Left lung (tissue), 10 donors: ENCODE data around the gene TMEM184B. TPM values are rescaled to one million over a fixed set of nuclear protein-coding genes. Genes with fewer than 3 reads are reported as not detected.

Experiments
- ATAC-seq: fragments of 200-7000 bp; cut with Tn5 transposase; one replicate; pipeline ENCODE4 v1.9.1; 2020; ENCODE audit warnings: moderate library complexity
- DNase-seq, 4 donors: peaks; one replicate each; pipeline ENCODE4 v3.0.0-alpha.2; 2013 to 2020
- H3K27ac ChIP-seq, 2 donors: fragments of 200-600 bp; sonication (generic) in 1 of 2; one replicate each; pipeline versions ENCODE4 v1.5.0 to v1.8.0; 2020 to 2021
- H3K27me3 ChIP-seq, 2 donors: fragments of 200-600 bp; sonication (generic) in 1 of 2; one replicate each; pipeline versions ENCODE4 v1.5.0 to v1.8.0; 2020 to 2021
- H3K36me3 ChIP-seq, 2 donors: fragments of 200-600 bp; sonication (generic) in 1 of 2; one replicate each; pipeline versions ENCODE4 v1.5.0 to v1.8.0; 2020 to 2021
- H3K4me1 ChIP-seq, 2 donors: fragments of 200-600 bp; one replicate each; pipeline ENCODE4 v1.8.0; 2021
- H3K4me3 ChIP-seq, 2 donors: fragments of 200-600 bp; sonication (generic) in 1 of 2; one replicate each; pipeline versions ENCODE4 v1.5.0 to v1.8.0; 2020 to 2021; ENCODE audit warnings: mild to moderate bottlenecking in 1 of 2
- H3K9me3 ChIP-seq, 2 donors: fragments of 200-600 bp; sonication (generic) in 1 of 2; one replicate each; pipeline versions ENCODE4 v1.5.0 to v1.8.0; 2020 to 2021
- intact Hi-C, 2 donors: fragments of 100-400 bp; cut with DNase I; formaldehyde crosslinking; loops; one replicate each; pipeline versions ENCODE4 v1.11.2 to v1.14.2; 2022
- polyA plus RNA-seq, 6 donors: library from polyadenylated mRNA; unstranded; fragments of 120-200 nt; gene quantifications; one replicate each; pipeline ENCODE4 v1.2.1, GENCODE V29; 2013; ENCODE audit not compliant: insufficient read length in 6 of 6
- total RNA-seq, 2 donors: library from RNA; stranded (reverse); fragmentation: NEBNext Ultra II Directional; extraction: Animal tissue kit (Norgen Biotek cat#: 25700); gene quantifications; one replicate each; pipeline ENCODE4 v1.2.1, GENCODE V29; 2021
- TF ChIP-seq, protein P1 (sequence below), 2 donors: fragments of 200-600 bp; sonication (generic) in 1 of 2; IDR thresholded peaks; one replicate each; pipeline versions ENCODE4 v1.5.0 to v1.8.0; 2021; ENCODE audit warnings: antibody characterized with exemption in 2 of 2
- donor health status: DM: no; HTN: yes; CAD: no.
- donor health status: DM: no; HTN: no; CAD: no.

TMEM184B gene
- total and polyA plus RNA-seq, 8 donors, result 33.7 to 98.3 (median 39.8) TPM

DNA sequence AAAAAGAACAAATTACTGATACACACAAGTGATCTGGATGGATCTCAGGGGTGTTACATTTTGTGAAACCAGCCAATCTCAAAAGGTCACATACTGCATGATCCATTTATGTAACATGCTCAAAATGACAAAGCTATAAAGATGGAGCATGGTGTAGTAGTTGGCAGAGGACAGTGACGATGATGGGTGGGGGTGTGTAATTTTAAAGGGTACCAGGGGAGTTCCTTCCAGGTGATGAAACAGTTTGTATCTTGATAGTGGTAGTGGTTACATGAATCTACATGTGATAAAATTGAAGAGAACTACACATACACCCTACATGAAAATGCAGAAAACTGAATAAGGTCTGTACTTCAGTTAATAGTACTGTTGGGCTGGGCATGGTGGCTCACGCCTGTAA is 17.1 kb downstream of the TMEM184B start:
- H3K9me3 ChIP-seq, result no peaks in the 10 kb centered on the region
- H3K4me3 ChIP-seq, result no peak overlapping the region
- DNase-seq, result no peak
- H3K27me3 ChIP-seq, result no peaks in the 10 kb centered on the region
- TF ChIP-seq, protein P1, sequence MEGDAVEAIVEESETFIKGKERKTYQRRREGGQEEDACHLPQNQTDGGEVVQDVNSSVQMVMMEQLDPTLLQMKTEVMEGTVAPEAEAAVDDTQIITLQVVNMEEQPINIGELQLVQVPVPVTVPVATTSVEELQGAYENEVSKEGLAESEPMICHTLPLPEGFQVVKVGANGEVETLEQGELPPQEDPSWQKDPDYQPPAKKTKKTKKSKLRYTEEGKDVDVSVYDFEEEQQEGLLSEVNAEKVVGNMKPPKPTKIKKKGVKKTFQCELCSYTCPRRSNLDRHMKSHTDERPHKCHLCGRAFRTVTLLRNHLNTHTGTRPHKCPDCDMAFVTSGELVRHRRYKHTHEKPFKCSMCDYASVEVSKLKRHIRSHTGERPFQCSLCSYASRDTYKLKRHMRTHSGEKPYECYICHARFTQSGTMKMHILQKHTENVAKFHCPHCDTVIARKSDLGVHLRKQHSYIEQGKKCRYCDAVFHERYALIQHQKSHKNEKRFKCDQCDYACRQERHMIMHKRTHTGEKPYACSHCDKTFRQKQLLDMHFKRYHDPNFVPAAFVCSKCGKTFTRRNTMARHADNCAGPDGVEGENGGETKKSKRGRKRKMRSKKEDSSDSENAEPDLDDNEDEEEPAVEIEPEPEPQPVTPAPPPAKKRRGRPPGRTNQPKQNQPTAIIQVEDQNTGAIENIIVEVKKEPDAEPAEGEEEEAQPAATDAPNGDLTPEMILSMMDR (IDR thresholded peaks at IDR 0.05), result no peak
- no peak overlapping the region for H3K27ac ChIP-seq
- peaks cover 28 to 59% of the 10 kb centered on the region in 2 donors for H3K4me1 ChIP-seq
- no peaks in the 10 kb centered on the region for H3K36me3 ChIP-seq
- intact Hi-C loops, result no loop called here
- ATAC-seq, result no peak

DNA sequence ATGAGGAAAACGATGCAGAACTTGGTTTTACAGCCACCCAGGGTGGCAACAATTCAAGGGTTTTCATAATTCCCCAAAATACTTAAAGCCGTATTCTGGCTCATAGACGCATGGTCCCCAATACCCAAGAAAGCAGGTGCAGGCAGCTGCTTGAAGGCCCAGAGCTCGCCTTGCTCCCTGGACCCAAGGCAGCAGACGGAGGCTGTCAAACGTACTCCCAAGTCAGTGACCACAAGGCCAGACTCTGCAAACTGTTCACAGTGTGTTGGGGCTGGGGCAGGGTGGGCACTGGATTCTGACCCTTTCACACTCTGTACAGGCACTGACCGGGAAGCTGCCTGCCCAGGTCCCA is 21.5 kb downstream of the TMEM184B start:
- TF ChIP-seq, protein P1 (IDR thresholded peaks at IDR 0.05), result no peak
- Histone ChIP-seq H3K27ac (no peak overlapping the region), H3K4me1 (peaks cover 5 to 16% of the 10 kb centered on the region in 2 donors), H3K4me3 (no peak overlapping the region), H3K36me3 (peaks cover 0 to 23% of the 10 kb centered on the region in 2 donors), H3K9me3 (no peaks in the 10 kb centered on the region), H3K27me3 (no peaks in the 10 kb centered on the region)
- DNase-seq, result no peak
- intact Hi-C loops, result no loop called here
- ATAC-seq, result no peak

DNA sequence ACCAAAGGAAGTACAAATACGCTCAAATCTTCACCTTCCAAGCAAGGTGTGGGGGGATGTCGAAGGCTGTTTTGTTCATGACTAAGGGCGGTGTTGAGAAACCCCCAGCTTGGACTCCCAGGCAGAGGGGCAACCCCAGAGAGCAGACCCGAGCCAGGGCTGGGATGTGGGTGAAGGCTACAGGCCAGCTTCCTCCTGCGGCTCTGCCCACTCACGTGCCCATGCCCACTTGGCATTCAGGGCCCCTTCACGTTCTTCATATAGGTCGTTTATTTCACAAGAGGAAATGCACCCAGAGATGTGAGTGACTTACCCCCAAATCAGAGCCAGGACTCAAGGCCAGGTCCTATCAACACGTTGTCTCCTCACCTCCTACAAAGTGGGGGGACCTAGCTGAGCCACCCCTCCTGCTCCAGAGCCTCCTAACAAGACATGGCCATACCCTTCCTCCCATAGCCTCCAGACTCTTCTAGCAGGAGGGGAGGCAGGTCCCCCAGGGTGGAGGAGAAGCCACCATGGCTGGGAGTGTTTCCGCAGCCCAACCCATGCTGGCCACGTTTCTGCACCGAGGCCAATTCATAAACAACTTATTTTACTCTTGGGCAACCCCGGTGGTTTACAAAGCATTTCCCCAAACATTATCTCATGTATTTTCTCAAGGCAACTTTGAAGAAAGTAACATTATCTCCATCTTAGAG is 22.0 kb downstream of the TMEM184B start:
- intact Hi-C loops, result no loop called here
- H3K4me1 ChIP-seq, result peaks cover 5 to 10% of the 10 kb centered on the region in 2 donors
- no peaks in the 10 kb centered on the region for H3K9me3 ChIP-seq
- H3K36me3 ChIP-seq, result peaks cover 0 to 28% of the 10 kb centered on the region in 2 donors
- no peaks in the 10 kb centered on the region for H3K27me3 ChIP-seq
- no peak overlapping the region for H3K4me3 ChIP-seq
- no peak overlapping the region for H3K27ac ChIP-seq
- ATAC-seq (no peak), DNase-seq (no peak)
- TF ChIP-seq, protein P1 (IDR thresholded peaks at IDR 0.05), result no peak

DNA sequence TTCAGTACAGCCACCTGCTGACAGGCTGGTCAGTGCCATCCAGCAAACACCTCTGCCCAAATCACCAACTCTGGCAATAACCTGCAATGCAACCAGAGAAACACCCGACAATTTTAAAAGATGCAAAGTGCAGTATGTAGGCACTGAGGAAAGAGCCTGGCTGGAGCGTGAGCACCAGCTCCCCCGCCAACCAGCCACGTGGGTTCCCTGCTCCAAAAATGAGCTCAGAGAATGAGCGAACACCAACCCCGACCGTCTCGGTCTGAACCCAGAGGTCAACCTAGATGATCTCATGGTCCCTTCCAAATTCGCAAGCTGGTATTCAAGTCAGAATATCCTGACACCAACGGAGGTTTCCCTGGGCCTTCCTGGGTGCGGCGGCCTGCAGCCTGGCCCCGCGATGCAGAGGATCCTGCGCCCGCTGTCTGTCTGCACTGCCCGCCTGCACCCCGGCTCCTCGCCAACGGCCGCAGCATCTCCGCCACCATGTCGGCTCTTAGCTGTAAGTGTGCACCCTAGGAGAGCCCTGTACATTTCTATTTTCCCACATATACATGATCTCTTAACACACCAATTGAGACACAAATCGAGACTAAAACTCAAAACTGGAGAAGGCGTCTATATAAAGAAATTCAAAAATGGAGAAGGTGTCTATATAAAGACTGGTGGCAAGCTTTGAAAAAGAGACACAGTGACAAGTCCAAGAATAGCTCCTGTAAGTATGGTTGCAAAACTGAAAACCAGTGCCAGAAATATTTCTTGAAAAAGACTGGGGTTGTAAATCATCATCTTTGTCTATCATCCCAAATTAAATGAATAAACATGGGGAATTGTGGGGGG is 22.8 kb downstream of the TMEM184B start:
- Histone ChIP-seq H3K36me3 (peaks cover 0 to 33% of the 10 kb centered on the region in 2 donors), H3K27ac (no peak overlapping the region), H3K4me3 (no peak overlapping the region), H3K27me3 (no peaks in the 10 kb centered on the region), H3K9me3 (no peaks in the 10 kb centered on the region), H3K4me1 (peaks cover 5 to 9% of the 10 kb centered on the region in 2 donors)
- intact Hi-C loops, result no loop called here
- DNase-seq (no peak), ATAC-seq (no peak)
- TF ChIP-seq, protein P1 (IDR thresholded peaks at IDR 0.05), result no peak

DNA sequence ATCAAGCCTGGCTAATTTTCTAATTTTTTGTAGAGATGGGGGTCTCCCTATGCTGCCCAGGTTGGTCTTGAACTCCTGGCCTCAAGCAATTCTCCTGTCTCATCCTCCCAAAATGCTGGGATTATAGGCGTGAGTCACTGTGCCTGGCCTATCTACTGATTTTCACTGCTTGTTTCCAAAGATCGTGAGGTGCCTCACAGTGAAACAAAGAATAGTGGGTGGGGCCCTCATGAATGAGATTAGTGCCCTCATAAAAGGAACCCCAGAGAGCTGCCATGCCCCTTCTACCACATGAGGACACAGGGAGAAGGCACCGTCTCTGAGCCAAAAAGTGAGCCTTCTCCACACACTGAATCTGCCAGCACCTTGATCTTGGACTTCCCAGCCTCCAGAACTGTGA is 23.5 kb downstream of the TMEM184B start:
- no peaks in the 10 kb centered on the region for H3K9me3 ChIP-seq
- DNase-seq (no peak), ATAC-seq (no peak)
- H3K4me1 ChIP-seq, result peaks cover 5 to 9% of the 10 kb centered on the region in 2 donors
- H3K36me3 ChIP-seq, result peaks cover 0 to 41% of the 10 kb centered on the region in 2 donors
- no peak overlapping the region for H3K4me3 ChIP-seq
- no peak overlapping the region for H3K27ac ChIP-seq
- intact Hi-C loops, result no loop called here
- TF ChIP-seq, protein P1 (IDR thresholded peaks at IDR 0.05), result no peak
- no peaks in the 10 kb centered on the region for H3K27me3 ChIP-seq
